CD4-positive, CD25-positive, alpha-beta regulatory T cell (primary cell): ENCODE data around the gene GATA3. TPM values are rescaled to one million over a fixed set of nuclear protein-coding genes. Genes with fewer than 3 reads are reported as not detected.

Experiments used
- ATAC-seq, 2 donors: fragments of 150-1000 bp; cut with Tn5 transposase; one replicate each; pipeline ENCODE4 v1.10.0; 2021; ENCODE audit warnings: low read depth in 2 of 2, moderate number of reproducible peaks in 2 of 2, moderate library complexity in 1 of 2
- DNase-seq, 3 donors: peaks; one replicate each; pipeline versions ENCODE4 v3.0.0 to v3.0.0-alpha.2; 2012 to 2022; ENCODE audit warnings: mixed read lengths in 1 of 3
- H3K27ac ChIP-seq: one replicate; pipeline ENCODE4 v1.7.0; 2013; ENCODE audit warnings: mild to moderate bottlenecking, low read length; ENCODE audit not compliant: insufficient read depth, poor library complexity, severe bottlenecking
- H3K27me3 ChIP-seq: one replicate; pipeline ENCODE4 v1.7.0; 2013; ENCODE audit warnings: low read length; ENCODE audit not compliant: control insufficient read depth, insufficient read depth
- H3K36me3 ChIP-seq: one replicate; pipeline ENCODE4 v1.7.0; 2013; ENCODE audit warnings: mild to moderate bottlenecking, low read length, moderate library complexity; ENCODE audit not compliant: control insufficient read depth, insufficient read depth
- H3K4me1 ChIP-seq: 2 replicates; pipeline ENCODE4 v1.7.0; 2013; ENCODE audit warnings: mild to moderate bottlenecking, low read length; ENCODE audit not compliant: insufficient read depth, control insufficient read depth, poor library complexity, severe bottlenecking
- H3K4me3 ChIP-seq: one replicate; pipeline ENCODE4 v1.7.0; 2013; ENCODE audit warnings: low read depth, mild to moderate bottlenecking, low read length, moderate library complexity
- H3K9me3 ChIP-seq, 2 experiments: 1 replicate in 1 of 2; 2 replicates in 1 of 2; pipeline ENCODE4 v1.7.0; 2013; ENCODE audit warnings: low read length in 2 of 2, mild to moderate bottlenecking in 1 of 2, moderate library complexity in 1 of 2; ENCODE audit not compliant: control insufficient read depth in 2 of 2
- H3K27ac Mint-ChIP-seq, 3 donors: one replicate each; pipeline ENCODE4 v1.8.0; 2020 to 2022; ENCODE audit warnings: mild to moderate bottlenecking in 3 of 3, mixed read lengths in 3 of 3, moderate library complexity in 2 of 3
- H3K27me3 Mint-ChIP-seq: one replicate; pipeline ENCODE4 v1.8.0; 2022; ENCODE audit warnings: mild to moderate bottlenecking, mixed read lengths
- H3K36me3 Mint-ChIP-seq: one replicate; pipeline ENCODE4 v1.8.0; 2020; ENCODE audit warnings: mixed read lengths
- H3K4me1 Mint-ChIP-seq, 4 donors: one replicate each; pipeline ENCODE4 v1.8.0; 2020 to 2022; ENCODE audit warnings: mixed read lengths in 4 of 4, mild to moderate bottlenecking in 1 of 4
- H3K4me3 Mint-ChIP-seq, 4 donors: one replicate each; pipeline ENCODE4 v1.8.0; 2020 to 2022; ENCODE audit warnings: mild to moderate bottlenecking in 4 of 4, mixed read lengths in 4 of 4, moderate library complexity in 3 of 4
- H3K9me3 Mint-ChIP-seq, 7 donors: one replicate each; pipeline ENCODE4 v1.8.0; 2020 to 2022; ENCODE audit warnings: mixed read lengths in 7 of 7, mild to moderate bottlenecking in 3 of 7, moderate library complexity in 2 of 7
- polyA plus RNA-seq, 4 donors: library from polyadenylated mRNA; unstranded; fragments of 300-500 nt; fragmentation: Illumina TruSeq; gene quantifications; one replicate each; pipeline ENCODE4 v1.2.3, GENCODE V29; 2021
- total RNA-seq: library from RNA; stranded (reverse); gene quantifications from one replicate; pipeline ENCODE4 v1.2.3, GENCODE V29; 2022

Gene GATA3
- total and polyA plus RNA-seq, 5 donors from 2014 or later, result 32.9 to 182 (median 47.3) TPM

GRCh38 chr10:8073691-8074416, 19.4 kb downstream of the GATA3 start:
- DNase-seq (no peak), ATAC-seq (peak; percentile 35 to 43)
- Histone ChIP-seq H3K36me3 (peaks cover 72% of the 10 kb centered on the region), H3K27ac (peak overlapping the region; percentile 66), H3K9me3 (no peaks in the 10 kb centered on the region), H3K27me3 (no peaks in the 10 kb centered on the region), H3K4me1 (peaks cover 49% of the 10 kb centered on the region), H3K4me3 (peak overlapping the region; percentile 67)
- peak overlapping the region; percentile 58 to 93 (median 72) for H3K4me3 Mint-ChIP-seq
- H3K4me1 Mint-ChIP-seq, result peaks cover 43 to 71% (median 55%) of the 10 kb centered on the region in 4 donors
- H3K27ac Mint-ChIP-seq, result peak overlapping the region; percentile 89 to 94 (median 93)
- no peaks in the 10 kb centered on the region for H3K27me3 Mint-ChIP-seq
- peaks cover 55% of the 10 kb centered on the region for H3K36me3 Mint-ChIP-seq
- H3K9me3 Mint-ChIP-seq, result no peaks in the 10 kb centered on the region

- no peaks in the 10 kb centered on the region for H3K9me3 ChIP-seq
- H3K27ac ChIP-seq, result no peak overlapping the region
- peaks cover 39% of the 10 kb centered on the region for H3K4me1 ChIP-seq
- H3K27me3 ChIP-seq, result no peaks in the 10 kb centered on the region
- H3K27ac Mint-ChIP-seq, result peak overlapping the region in 1 of 3 donors; percentile 62
- peaks cover 38 to 64% (median 47%) of the 10 kb centered on the region in 4 donors for H3K4me1 Mint-ChIP-seq
- no peaks in the 10 kb centered on the region for H3K27me3 Mint-ChIP-seq
- no peak overlapping the region for H3K4me3 ChIP-seq
- H3K36me3 ChIP-seq, result peaks cover 62% of the 10 kb centered on the region
- ATAC-seq, result no peak
- DNase-seq, result no peak
- H3K36me3 Mint-ChIP-seq, result peaks cover 44% of the 10 kb centered on the region
- peak overlapping the region in 3 of 4 donors; percentile 1 to 38 (median 3) for H3K4me3 Mint-ChIP-seq
- no peaks in the 10 kb centered on the region for H3K9me3 Mint-ChIP-seq
These were observed 20.4 kb downstream of the GATA3 start for GRCh38 chr10:8074881-8075280.

GRCh38 chr10:8075282-8076260, 21.1 kb downstream of the GATA3 start:
- DNase-seq (no peak), ATAC-seq (no peak)
- no peak overlapping the region for H3K27ac ChIP-seq
- H3K36me3 ChIP-seq, result peaks cover 55% of the 10 kb centered on the region
- no peak overlapping the region for H3K4me3 ChIP-seq
- H3K27me3 Mint-ChIP-seq, result no peaks in the 10 kb centered on the region
- no peaks in the 10 kb centered on the region for H3K9me3 ChIP-seq
- no peaks in the 10 kb centered on the region for H3K27me3 ChIP-seq
- no peak overlapping the region for H3K4me3 Mint-ChIP-seq
- H3K36me3 Mint-ChIP-seq, result peaks cover 39% of the 10 kb centered on the region
- no peaks in the 10 kb centered on the region for H3K9me3 Mint-ChIP-seq
- H3K4me1 ChIP-seq, result peaks cover 32% of the 10 kb centered on the region
- peak overlapping the region in 1 of 3 donors; percentile 43 for H3K27ac Mint-ChIP-seq
- peaks cover 36 to 58% (median 42%) of the 10 kb centered on the region in 4 donors for H3K4me1 Mint-ChIP-seq

- Mint-ChIP-seq H3K27ac (peak overlapping the region in 1 of 3 donors; percentile 66), H3K36me3 (peaks cover 34% of the 10 kb centered on the region), H3K4me1 (peaks cover 25 to 44% (median 29%) of the 10 kb centered on the region in 4 donors), H3K27me3 (no peaks in the 10 kb centered on the region), H3K9me3 (no peaks in the 10 kb centered on the region), H3K4me3 (no peak overlapping the region)
- peak overlapping the region; percentile 23 for H3K27ac ChIP-seq
- DNase-seq (no peak), ATAC-seq (no peak)
- H3K27me3 ChIP-seq, result no peaks in the 10 kb centered on the region
- peaks cover 19% of the 10 kb centered on the region for H3K4me1 ChIP-seq
- H3K9me3 ChIP-seq, result no peaks in the 10 kb centered on the region
- no peak overlapping the region for H3K4me3 ChIP-seq
- peaks cover 54% of the 10 kb centered on the region for H3K36me3 ChIP-seq
These were observed 22.4 kb downstream of the GATA3 start for GRCh38 chr10:8076933-8077332.

- Mint-ChIP-seq H3K4me3 (peak overlapping the region in 1 of 4 donors; percentile 40), H3K27me3 (no peaks in the 10 kb centered on the region), H3K36me3 (peaks cover 32% of the 10 kb centered on the region), H3K27ac (peak overlapping the region in 2 of 3 donors; percentile 20 to 39), H3K9me3 (no peaks in the 10 kb centered on the region), H3K4me1 (peaks cover 18 to 35% (median 22%) of the 10 kb centered on the region in 4 donors)
- no peaks in the 10 kb centered on the region for H3K27me3 ChIP-seq
- no peaks in the 10 kb centered on the region for H3K9me3 ChIP-seq
- H3K4me1 ChIP-seq, result peaks cover 12% of the 10 kb centered on the region
- H3K36me3 ChIP-seq, result peaks cover 46% of the 10 kb centered on the region
- no peak for ATAC-seq
- no peak overlapping the region for H3K4me3 ChIP-seq
- no peak overlapping the region for H3K27ac ChIP-seq
- DNase-seq, result no peak
These were observed 23.5 kb downstream of the GATA3 start for GRCh38 chr10:8078027-8078426.

- no peak overlapping the region for H3K27ac ChIP-seq
- Mint-ChIP-seq H3K9me3 (no peaks in the 10 kb centered on the region), H3K27ac (no peak overlapping the region), H3K4me3 (no peak overlapping the region), H3K4me1 (peaks cover 7 to 24% (median 12%) of the 10 kb centered on the region in 4 donors), H3K27me3 (no peaks in the 10 kb centered on the region), H3K36me3 (peaks cover 29% of the 10 kb centered on the region)
- H3K27me3 ChIP-seq, result no peaks in the 10 kb centered on the region
- no peaks in the 10 kb centered on the region for H3K9me3 ChIP-seq
- no peak overlapping the region for H3K4me3 ChIP-seq
- peaks cover 1% of the 10 kb centered on the region for H3K4me1 ChIP-seq
- no peak for DNase-seq
- H3K36me3 ChIP-seq, result peaks cover 39% of the 10 kb centered on the region
- no peak for ATAC-seq
These were observed 24.6 kb downstream of the GATA3 start for GRCh38 chr10:8079126-8079525.

GRCh38 chr10:8084799-8085198, 30.3 kb downstream of the GATA3 start:
- ATAC-seq (no peak), DNase-seq (no peak)
- peaks cover 18 to 31% (median 27%) of the 10 kb centered on the region in 4 donors for H3K4me1 Mint-ChIP-seq
- H3K4me1 ChIP-seq, result peaks cover 24% of the 10 kb centered on the region
- H3K4me3 Mint-ChIP-seq, result no peak overlapping the region
- H3K36me3 Mint-ChIP-seq, result peaks cover 19% of the 10 kb centered on the region
- no peaks in the 10 kb centered on the region for H3K9me3 ChIP-seq
- no peak overlapping the region for H3K27ac Mint-ChIP-seq
- H3K27ac ChIP-seq, result no peak overlapping the region
- no peak overlapping the region for H3K4me3 ChIP-seq
- no peaks in the 10 kb centered on the region for H3K27me3 Mint-ChIP-seq
- H3K9me3 Mint-ChIP-seq, result peaks cover 0 to 1% (median 0%) of the 10 kb centered on the region in 7 donors
- peaks cover 16% of the 10 kb centered on the region for H3K36me3 ChIP-seq
- H3K27me3 ChIP-seq, result no peaks in the 10 kb centered on the region
